Bronchial epithelial cell (primary cell): ENCODE measurements around the gene OR2H1. TPM values are rescaled to one million over a fixed set of nuclear protein-coding genes. Genes with fewer than 3 reads are reported as not detected.

Experiments used
- DNase-seq: peaks from one replicate; pipeline ENCODE4 v3.0.0-alpha.2; 2010; ENCODE audit warnings: low read depth
- FAIRE-seq: peaks from 2 replicates; lab custom pipeline; 2011; peaks lifted over from hg19 to GRCh38; lab: Jason Lieb, UNC
- H3K27me3 ChIP-seq: 2 replicates; pipeline ENCODE4 v1.5.1; 2011; ENCODE audit warnings: low read length; ENCODE audit not compliant: control insufficient read depth, insufficient read depth
- H3K36me3 ChIP-seq: 2 replicates; pipeline ENCODE4 v1.5.1; 2011; ENCODE audit warnings: low read length; ENCODE audit not compliant: control insufficient read depth, insufficient read depth
- H3K4me3 ChIP-seq: 2 replicates; pipeline ENCODE4 v1.5.1; 2011; ENCODE audit warnings: mild to moderate bottlenecking, low read depth, low read length, control low read depth
- CTCF ChIP-seq: IDR thresholded peaks from 2 replicates; pipeline ENCODE4 v1.5.1; 2011; ENCODE audit warnings: mild to moderate bottlenecking, moderate library complexity, low read length, control low read depth, inconsistent platforms; ENCODE audit not compliant: insufficient read depth, severe bottlenecking
- total RNA-seq: library from RNA; depleted of rRNA; stranded (reverse); fragments of >200 nt; gene quantifications from 2 replicates; pipeline ENCODE4 v1.2.1, GENCODE V29; 2014

Gene OR2H1
- total RNA-seq, 1 donor from 2014 or later, result not detected

- DNase-seq (no peak), FAIRE-seq (no peak)
Measured at GRCh38 chr6:29504961-29505360, 48.0 kb downstream of the OR2H1 start.

GRCh38 chr6:29505808-29506207, 48.9 kb downstream of the OR2H1 start:
- FAIRE-seq (no peak), DNase-seq (no peak)
- TF ChIP-seq CTCF, result no peak
- no peak overlapping the region for H3K4me3 ChIP-seq
- H3K27me3 ChIP-seq, result peaks cover 1% of the 10 kb centered on the region
- H3K36me3 ChIP-seq, result no peaks in the 10 kb centered on the region

More at GRCh38 chr6:29504961-29505360, 48.0 kb downstream of the OR2H1 start:
- Histone ChIP-seq H3K4me3 (no peak overlapping the region), H3K36me3 (no peaks in the 10 kb centered on the region), H3K27me3 (peaks cover 2% of the 10 kb centered on the region)
- no peak for TF ChIP-seq CTCF

GRCh38 chr6:29506446-29507067, 49.6 kb downstream of the OR2H1 start:
- FAIRE-seq (no peak), DNase-seq (no peak)
- H3K27me3 ChIP-seq, result peaks cover 3% of the 10 kb centered on the region
- TF ChIP-seq CTCF, result no peak
- H3K4me3 ChIP-seq, result no peak overlapping the region
- H3K36me3 ChIP-seq, result no peaks in the 10 kb centered on the region

- no peak for FAIRE-seq
- no peak for DNase-seq
- H3K27me3 ChIP-seq, result peaks cover 3% of the 10 kb centered on the region
- TF ChIP-seq CTCF, result no peak
- no peak overlapping the region for H3K4me3 ChIP-seq
- no peaks in the 10 kb centered on the region for H3K36me3 ChIP-seq
Measured at GRCh38 chr6:29507319-29507718, 50.4 kb downstream of the OR2H1 start.

- H3K36me3 ChIP-seq, result no peaks in the 10 kb centered on the region
- H3K27me3 ChIP-seq, result peaks cover 3% of the 10 kb centered on the region
- FAIRE-seq (no peak), DNase-seq (no peak)
- no peak overlapping the region for H3K4me3 ChIP-seq
- no peak for TF ChIP-seq CTCF
Measured at GRCh38 chr6:29509239-29509638, 52.3 kb downstream of the OR2H1 start.

GRCh38 chr6:29509711-29510110, 52.8 kb downstream of the OR2H1 start:
- no peak for TF ChIP-seq CTCF
- no peaks in the 10 kb centered on the region for H3K36me3 ChIP-seq
- FAIRE-seq, result peak; percentile 55
- H3K27me3 ChIP-seq, result peaks cover 3% of the 10 kb centered on the region
- DNase-seq, result no peak
- H3K4me3 ChIP-seq, result no peak overlapping the region
